H1 (cell line): ENCODE measurements around the gene FANK1. TPM values are rescaled to one million over a fixed set of nuclear protein-coding genes. Genes with fewer than 3 reads are reported as not detected.

ENCODE experiments used
- CTCF ChIA-PET: fragments of 300-600 bp; sonication (Branson Sonifier 250); formaldehyde crosslinking; loops from one replicate; lab custom pipeline; 2021; ENCODE audit not compliant: partially characterized antibody; lab: Charles Lee
- POLR2A ChIA-PET: fragments of 300-600 bp; sonication (Branson Sonifier 250); formaldehyde crosslinking; loops from one replicate; lab custom pipeline; 2021; ENCODE audit warnings: inconsistent platforms; ENCODE audit not compliant: partially characterized antibody; lab: Charles Lee
- DNase-seq, 2 experiments: peaks; one replicate each; pipeline versions ENCODE4 v3.0.0 to v3.0.0-alpha.2; 2010 to 2022; ENCODE audit warnings: low spot score in 2 of 2, low read depth in 1 of 2, mixed read lengths in 1 of 2
- FAIRE-seq: peaks from 2 replicates; lab custom pipeline; 2011; peaks lifted over from hg19 to GRCh38; lab: Jason Lieb, UNC
- H2AFZ ChIP-seq: 2 replicates; pipeline ENCODE4 v1.8.1; 2012; ENCODE audit warnings: low read length, inconsistent platforms
- H2AK5ac ChIP-seq: 2 replicates; pipeline ENCODE4 v1.6.1; 2013; ENCODE audit warnings: low read depth, low read length
- H2BK120ac ChIP-seq: replicated peaks from 2 replicates; pipeline ENCODE3; 2013; ENCODE audit warnings: low read depth, low read length, inconsistent platforms
- H2BK12ac ChIP-seq: 2 replicates; pipeline ENCODE4 v1.6.1; 2013; ENCODE audit warnings: low read depth, low read length
- H2BK15ac ChIP-seq: 2 replicates; pipeline ENCODE4 v1.6.1; 2013; ENCODE audit warnings: low read length
- H2BK20ac ChIP-seq: 2 replicates; pipeline ENCODE4 v1.6.1; 2013; ENCODE audit warnings: low read length
- H2BK5ac ChIP-seq: 2 replicates; pipeline ENCODE4 v1.6.1; 2013; ENCODE audit warnings: low read depth, low read length
- H3K14ac ChIP-seq: 2 replicates; pipeline ENCODE4 v1.6.1; 2013; ENCODE audit warnings: inconsistent platforms; ENCODE audit not compliant: insufficient read length
- H3K18ac ChIP-seq: 2 replicates; pipeline ENCODE4 v1.6.1; 2013; ENCODE audit warnings: low read length; ENCODE audit errors: extremely low read depth
- H3K23ac ChIP-seq: 2 replicates; pipeline ENCODE4 v1.6.1; 2013; ENCODE audit warnings: inconsistent platforms; ENCODE audit not compliant: insufficient read length
- H3K23me2 ChIP-seq: 2 replicates; pipeline ENCODE4 v1.6.1; 2013; ENCODE audit warnings: low read depth, low read length
- H3K27ac ChIP-seq: 2 replicates; pipeline ENCODE4 v1.6.1; 2011; ENCODE audit warnings: low read depth, low read length, inconsistent platforms
- H3K27me3 ChIP-seq, 4 experiments: replicated peaks in 1 of 4; 1 replicate in 1 of 4; 2 replicates in 3 of 4; pipeline versions ENCODE4 v1.6.1 to v1.8.1; 2011 to 2013; ENCODE audit warnings: low read length in 3 of 4, mild to moderate bottlenecking in 3 of 4, inconsistent platforms in 2 of 4, mixed read lengths in 2 of 4, moderate library complexity in 1 of 4; ENCODE audit not compliant: control insufficient read depth in 3 of 4, insufficient read depth in 3 of 4; ENCODE audit errors: extremely low read depth in 1 of 4
- H3K36me3 ChIP-seq, 4 experiments: 2 replicates each; pipeline versions ENCODE4 v1.6.1 to v1.8.1; 2011 to 2013; ENCODE audit warnings: mild to moderate bottlenecking in 4 of 4, low read length in 3 of 4, moderate library complexity in 2 of 4, control low read depth in 1 of 4, inconsistent platforms in 1 of 4; ENCODE audit not compliant: insufficient read depth in 4 of 4, control insufficient read depth in 2 of 4
- H3K4ac ChIP-seq: replicated peaks from 2 replicates; pipeline ENCODE3; 2013; ENCODE audit warnings: low read length, low read depth, mixed read lengths, inconsistent platforms; ENCODE audit not compliant: insufficient read length
- H3K4me1 ChIP-seq, 4 experiments: replicated peaks in 1 of 4; 1 replicate in 1 of 4; 2 replicates in 3 of 4; pipeline versions ENCODE4 v1.6.1 to v1.8.1; 2011 to 2013; ENCODE audit warnings: low read length in 3 of 4, inconsistent platforms in 2 of 4, mixed read lengths in 1 of 4; ENCODE audit not compliant: insufficient read depth in 4 of 4, control insufficient read depth in 3 of 4
- H3K4me2 ChIP-seq, 2 experiments: 2 replicates each; pipeline versions ENCODE4 v1.6.1 to v1.8.1; 2011 to 2013; ENCODE audit warnings: low read depth in 2 of 2, low read length in 2 of 2, control low read depth in 1 of 2, inconsistent platforms in 1 of 2, mild to moderate bottlenecking in 1 of 2; ENCODE audit not compliant: insufficient read depth in 1 of 2
- H3K4me3 ChIP-seq, 4 experiments: fragments of 200-600, 300-600 bp in 1 of 4; sonication (generic), shearing (Covaris generic), sonication (Bioruptor Twin) in 1 of 4; 2 replicates each; pipeline versions ENCODE4 v1.5.1 to v1.8.1; 2011 to 2016; ENCODE audit warnings: low read length in 4 of 4, low read depth in 3 of 4, control low read depth in 2 of 4, inconsistent platforms in 2 of 4, mild to moderate bottlenecking in 2 of 4, mixed read lengths in 1 of 4, moderate library complexity in 1 of 4; ENCODE audit not compliant: insufficient read depth in 2 of 4; ENCODE audit errors: extremely low read depth in 1 of 4
- H3K56ac ChIP-seq: replicated peaks from 2 replicates; pipeline ENCODE3; 2013; ENCODE audit warnings: low read depth, mild to moderate bottlenecking, mixed read lengths, low read length, inconsistent platforms; ENCODE audit not compliant: insufficient read length
- H3K79me1 ChIP-seq: 2 replicates; pipeline ENCODE4 v1.6.1; 2013; ENCODE audit warnings: low read depth, low read length, control low read depth
- H3K79me2 ChIP-seq, 2 experiments: 2 replicates each; pipeline versions ENCODE4 v1.6.1 to v1.8.1; 2012 to 2013; ENCODE audit warnings: low read length in 2 of 2, mild to moderate bottlenecking in 2 of 2, inconsistent platforms in 1 of 2; ENCODE audit not compliant: insufficient read depth in 2 of 2, control insufficient read depth in 1 of 2
- H3K9ac ChIP-seq, 4 experiments: replicated peaks in 1 of 4; 1 replicate in 1 of 4; 2 replicates in 3 of 4; pipeline versions ENCODE4 v1.6.1 to v1.8.1; 2011 to 2013; ENCODE audit warnings: low read depth in 3 of 4, low read length in 3 of 4, control low read depth in 2 of 4, mild to moderate bottlenecking in 2 of 4, moderate library complexity in 2 of 4, inconsistent platforms in 1 of 4; ENCODE audit errors: extremely low read depth in 1 of 4
- H3K9me3 ChIP-seq, 2 experiments: 2 replicates each; pipeline versions ENCODE4 v1.6.1 to v1.8.1; 2012 to 2013; ENCODE audit warnings: mild to moderate bottlenecking in 2 of 2, moderate library complexity in 2 of 2, control low read depth in 1 of 2, inconsistent platforms in 1 of 2, low read depth in 1 of 2, low read length in 1 of 2, mixed read lengths in 1 of 2; ENCODE audit not compliant: insufficient read depth in 2 of 2
- H4K20me1 ChIP-seq, 2 experiments: replicated peaks in 1 of 2; 2 replicates each; pipeline versions ENCODE3 to v1.8.1; 2011 to 2013; ENCODE audit warnings: inconsistent platforms in 2 of 2, low read length in 2 of 2, mild to moderate bottlenecking in 1 of 2; ENCODE audit not compliant: insufficient read depth in 2 of 2, control insufficient read depth in 1 of 2
- H4K5ac ChIP-seq: 2 replicates; pipeline ENCODE4 v1.6.1; 2013; ENCODE audit warnings: low read length, low read depth, mixed read lengths, inconsistent platforms; ENCODE audit not compliant: insufficient read length
- H4K8ac ChIP-seq: 2 replicates; pipeline ENCODE4 v1.8.0; 2013; ENCODE audit warnings: mild to moderate bottlenecking, moderate library complexity, low read length, inconsistent platforms; ENCODE audit not compliant: insufficient read depth; ENCODE audit errors: extremely low read depth
- H4K91ac ChIP-seq: replicated peaks from 2 replicates; pipeline ENCODE3; 2013; ENCODE audit warnings: low read length, mixed read lengths, inconsistent platforms; ENCODE audit not compliant: insufficient read length
- CBX8 ChIP-seq: fragments of 300-800, 300-1000 bp; sonication (generic); IDR thresholded peaks from 2 replicates; pipeline ENCODE4 v1.7.1; 2016; ENCODE audit warnings: low read depth, low read length, borderline replicate concordance
- CHD1 ChIP-seq: IDR thresholded peaks from 2 replicates; pipeline ENCODE4 v1.6.1; 2012; ENCODE audit warnings: low read depth, low read length, improper control_type of control experiment
- POLR2A ChIP-seq, 2 experiments: IDR thresholded peaks; 1 replicate in 1 of 2; 2 replicates in 1 of 2; pipeline ENCODE4 v1.6.1; 2011; ENCODE audit warnings: low read depth in 2 of 2, low read length in 2 of 2, mild to moderate bottlenecking in 2 of 2; ENCODE audit errors: control extremely low read depth in 1 of 2
- SP4 ChIP-seq: IDR thresholded peaks from 2 replicates; pipeline ENCODE4 v1.6.1; 2012; ENCODE audit warnings: low read length, inconsistent platforms
- WGBS, 2 experiments: shearing (Covaris generic) in 1 of 2; methylation state at CpG; one replicate each; pipeline versions ENCODE4 v1.1.6 to v1.1.7; 2013 to 2015; ENCODE audit warnings: low lambda C conversion rate in 2 of 2, mixed read lengths in 2 of 2, inconsistent platforms in 1 of 2, low coverage in 1 of 2, missing lambda C conversion rate in 1 of 2; ENCODE audit not compliant: insufficient replicate concordance in 2 of 2, insufficient coverage in 1 of 2, insufficient read length in 1 of 2; ENCODE audit errors: extremely low coverage in 1 of 2, missing lambda C conversion rate in 1 of 2; 5-methylcytosine and 5-hydroxymethylcytosine counted together
- polyA plus RNA-seq, 7 experiments: library from polyadenylated mRNA; depleted of rRNA in 3 of 7; stranded (reverse) in 5 of 7; unstranded in 2 of 7; fragments of >200 nt in 5 of 7; fragments of 200-250 nt in 2 of 7; gene quantifications; 1 replicate in 5 of 7; 2 replicates in 1 of 7; 4 replicates in 1 of 7; pipeline versions ENCODE4 v1.2.1 to v1.2.3, GENCODE V29; 2011 to 2013; ENCODE audit warnings: missing spikeins in 2 of 7, mixed read lengths in 2 of 7
- total RNA-seq: library from RNA; stranded (reverse); fragmentation: NEBNext Ultra II Directional; extraction: Animal tissue kit (Norgen Biotek cat#: 25700); gene quantifications from 2 replicates; pipeline ENCODE4 v1.2.1, GENCODE V29; 2021

FANK1 gene
- total and polyA plus RNA-seq, 2 of the 8 experiments (the other 6 are each of a cell fraction or from before 2014, with no cell fraction given), result 1.2 TPM; not detected in 1

GRCh38 chr10:125955766-125956165 is 59.4 kb downstream of the FANK1 start:
- Histone ChIP-seq H4K91ac (no peak overlapping the region), H3K9me3 (no peaks in the 10 kb centered on the region), H3K4me2 (no peak overlapping the region), H2BK12ac (no peak overlapping the region), H2BK20ac (no peak overlapping the region), H3K27me3 (no peaks in the 10 kb centered on the region), H3K18ac (no peak overlapping the region), H3K23ac (no peak overlapping the region), H3K9ac (no peak overlapping the region), H3K36me3 (no peaks in the 10 kb centered on the region), H2BK15ac (no peak overlapping the region), H2BK5ac (no peak overlapping the region), H3K79me2 (no peaks in the 10 kb centered on the region), H4K20me1 (no peaks in the 10 kb centered on the region), H2BK120ac (no peak overlapping the region), H3K4me1 (no peaks in the 10 kb centered on the region), H2AK5ac (no peak overlapping the region), H4K5ac (no peak overlapping the region), H3K56ac (no peak overlapping the region), H4K8ac (no peak overlapping the region), H2AFZ (no peak overlapping the region), H3K23me2 (no peaks in the 10 kb centered on the region), H3K4me3 (no peak overlapping the region), H3K4ac (no peak overlapping the region), H3K14ac (no peak overlapping the region), H3K79me1 (no peaks in the 10 kb centered on the region), H3K27ac (no peak overlapping the region)
- TF ChIP-seq CHD1 (no peak), POLR2A (IDR thresholded peaks at IDR 0.05; ENCODE audit: control extremely low read depth in 1 of 2, low read depth in 2 of 2, low read length in 2 of 2) (no peak), SP4 (no peak), CBX8 (no peak)
- POLR2A ChIA-PET, result no interaction called here
- FAIRE-seq, result no peak
- no peak for DNase-seq
- WGBS, 2 experiments, result 58% methylated on average over 3 of the region's 3 CpGs; no CpG with 5 or more reads in 1 of the 2 experiments
- CTCF ChIA-PET, result interaction anchor here (1.0 to 1.5 kb wide), 2 partner anchors 21 to 88 kb away, joined by 3 to 9 read pairs; no protein-coding TSS in a partner anchor
